BJ (cell line): ENCODE results near the gene TAPT1. TPM values are rescaled to one million over a fixed set of nuclear protein-coding genes. Genes with fewer than 3 reads are reported as not detected.

ENCODE experiments used
- CTCF ChIA-PET: fragments of 350-600 bp; formaldehyde crosslinking; extraction: SDS; loops from one replicate; lab custom pipeline; 2021; ENCODE audit warnings: antibody characterized with exemption, inconsistent platforms; lab: Yijun Ruan, JAX
- POLR2A ChIA-PET: fragments of 300-600 bp; sonication (Branson Sonifier 250); formaldehyde crosslinking; extraction: SDS; loops from one replicate; lab custom pipeline; 2021; ENCODE audit warnings: antibody characterized with exemption; lab: Charles Lee
- DNase-seq: peaks from one replicate; pipeline ENCODE4 v3.0.0-alpha.2; 2011; ENCODE audit warnings: low read depth
- H3K27me3 ChIP-seq: 2 replicates; pipeline ENCODE4 v1.6.0; 2011; ENCODE audit warnings: low read length; ENCODE audit not compliant: control insufficient read depth, insufficient read depth
- H3K36me3 ChIP-seq: 2 replicates; pipeline ENCODE4 v1.5.1; 2011; ENCODE audit warnings: low read length; ENCODE audit not compliant: control insufficient read depth, insufficient read depth
- H3K4me3 ChIP-seq: 2 replicates; pipeline ENCODE4 v1.5.1; 2011; ENCODE audit warnings: low read depth, mild to moderate bottlenecking, control low read depth, low read length
- polyA plus RNA-seq: library from polyadenylated mRNA; depleted of rRNA; stranded (reverse); fragments of >200 nt; gene quantifications from 2 replicates; pipeline ENCODE4 v1.2.3, GENCODE V29; 2011
- TF ChIP-seq, protein P1 (sequence below): IDR thresholded peaks from 2 replicates; pipeline ENCODE4 v1.5.1; 2011; ENCODE audit warnings: low read depth, mild to moderate bottlenecking, control low read depth, inconsistent platforms, low read length, moderate library complexity; ENCODE audit not compliant: insufficient read depth

The TAPT1 gene
- polyA plus RNA-seq, 1 experiment, result 7.8 TPM

DNA sequence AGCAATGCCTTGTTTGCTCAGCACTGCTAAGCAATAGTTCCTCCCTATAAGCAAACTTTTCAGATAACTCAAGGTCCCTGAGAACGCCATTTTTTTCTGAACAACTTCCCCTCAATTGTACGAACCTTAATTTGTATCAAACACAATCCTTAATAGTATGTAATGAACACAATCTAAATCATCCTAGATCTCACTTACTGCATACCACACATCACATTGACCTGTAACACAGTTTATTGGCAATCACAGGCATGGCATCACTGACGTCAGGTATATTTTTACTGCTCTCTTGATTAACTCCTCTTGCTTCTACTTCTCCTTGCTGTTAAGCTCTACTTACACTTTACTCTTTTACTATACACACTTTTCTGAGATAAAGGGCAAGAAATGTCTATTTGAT, 67.0 kb downstream of the TAPT1 start:
- ChIA-PET POLR2A (no interaction called here), CTCF (no interaction called here)
- H3K36me3 ChIP-seq, result peaks cover 2% of the 10 kb centered on the region; the same call in 1 of the 2 replicates
- no peak for DNase-seq
- no peaks in the 10 kb centered on the region for H3K27me3 ChIP-seq
- no peak overlapping the region for H3K4me3 ChIP-seq
- TF ChIP-seq, protein P1, sequence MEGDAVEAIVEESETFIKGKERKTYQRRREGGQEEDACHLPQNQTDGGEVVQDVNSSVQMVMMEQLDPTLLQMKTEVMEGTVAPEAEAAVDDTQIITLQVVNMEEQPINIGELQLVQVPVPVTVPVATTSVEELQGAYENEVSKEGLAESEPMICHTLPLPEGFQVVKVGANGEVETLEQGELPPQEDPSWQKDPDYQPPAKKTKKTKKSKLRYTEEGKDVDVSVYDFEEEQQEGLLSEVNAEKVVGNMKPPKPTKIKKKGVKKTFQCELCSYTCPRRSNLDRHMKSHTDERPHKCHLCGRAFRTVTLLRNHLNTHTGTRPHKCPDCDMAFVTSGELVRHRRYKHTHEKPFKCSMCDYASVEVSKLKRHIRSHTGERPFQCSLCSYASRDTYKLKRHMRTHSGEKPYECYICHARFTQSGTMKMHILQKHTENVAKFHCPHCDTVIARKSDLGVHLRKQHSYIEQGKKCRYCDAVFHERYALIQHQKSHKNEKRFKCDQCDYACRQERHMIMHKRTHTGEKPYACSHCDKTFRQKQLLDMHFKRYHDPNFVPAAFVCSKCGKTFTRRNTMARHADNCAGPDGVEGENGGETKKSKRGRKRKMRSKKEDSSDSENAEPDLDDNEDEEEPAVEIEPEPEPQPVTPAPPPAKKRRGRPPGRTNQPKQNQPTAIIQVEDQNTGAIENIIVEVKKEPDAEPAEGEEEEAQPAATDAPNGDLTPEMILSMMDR, result no peak

DNA sequence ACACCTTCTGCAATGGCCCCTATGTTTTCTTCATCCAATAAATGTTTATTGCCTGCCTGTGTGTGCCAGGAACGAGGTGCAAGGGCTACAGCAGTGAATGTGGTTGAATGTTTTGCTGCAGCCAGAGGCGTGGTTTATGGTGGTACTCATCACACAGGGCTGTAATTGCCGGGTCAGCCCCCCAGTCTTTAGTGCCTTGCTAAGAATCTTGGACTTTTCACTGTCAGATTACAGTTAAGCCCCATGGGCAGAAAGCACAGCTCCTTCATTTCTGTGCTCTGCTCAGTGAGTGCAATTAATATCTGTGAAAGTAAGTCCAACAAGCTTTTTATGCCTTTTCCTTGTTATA, 67.8 kb downstream of the TAPT1 start:
- DNase-seq, result no peak
- Histone ChIP-seq H3K36me3 (peaks cover 2% of the 10 kb centered on the region; the same call in 1 of the 2 replicates), H3K27me3 (no peaks in the 10 kb centered on the region), H3K4me3 (no peak overlapping the region)
- CTCF ChIA-PET, result interaction anchor here (0.6 to 1.0 kb wide), 2 partner anchors 11 to 503 kb away, joined by 3 read pairs; no protein-coding TSS in a partner anchor
- POLR2A ChIA-PET, result no interaction called here
- TF ChIP-seq, protein P1, result no peak

DNA sequence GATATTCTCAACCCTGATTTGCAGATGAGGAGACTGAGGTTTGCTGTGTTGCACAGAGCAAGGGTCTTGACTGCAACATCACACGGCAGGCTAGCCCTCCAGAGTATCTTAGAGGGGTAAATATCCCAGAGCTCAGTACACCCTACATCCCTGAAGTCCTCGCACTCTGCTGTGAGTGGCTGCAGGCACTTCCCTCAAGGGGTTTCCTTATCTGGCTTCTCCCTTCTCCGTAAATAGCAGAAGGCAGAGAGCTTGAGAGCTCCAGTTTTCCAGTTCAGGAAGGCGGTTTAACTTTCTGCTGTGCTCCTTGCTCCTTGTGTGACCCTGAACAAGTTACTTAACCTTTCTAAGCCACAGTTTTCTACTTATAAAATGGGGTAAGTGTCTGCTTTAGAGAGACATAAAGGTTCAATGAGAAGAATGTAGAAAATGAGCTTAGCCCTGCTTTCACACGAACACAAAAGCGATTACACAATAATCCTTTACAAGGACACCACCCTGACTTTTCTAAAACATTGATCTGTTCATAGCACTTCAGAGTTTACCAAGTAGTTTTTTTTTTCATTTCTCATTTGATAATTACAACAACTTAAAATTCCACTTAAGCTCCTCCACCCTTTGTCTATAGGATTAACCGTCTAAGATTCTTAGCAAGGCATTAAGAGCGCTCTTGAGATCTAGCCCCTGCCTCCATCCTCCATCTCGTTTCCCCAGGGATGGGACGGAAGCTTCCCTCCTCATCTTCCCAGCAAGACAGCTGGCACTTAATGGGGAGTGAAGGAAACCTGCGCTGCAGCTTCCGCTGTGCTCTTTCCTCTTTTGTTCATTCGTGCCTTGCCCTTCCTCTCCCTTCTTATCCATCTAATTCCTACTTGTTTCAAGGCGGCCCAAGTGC, 68.4 kb downstream of the TAPT1 start:
- H3K36me3 ChIP-seq, result peaks cover 2% of the 10 kb centered on the region; the same call in 1 of the 2 replicates
- CTCF ChIA-PET, result interaction anchor here (1.0 kb wide), 1 partner anchor 11 kb away, joined by 3 read pairs; no protein-coding TSS in a partner anchor
- POLR2A ChIA-PET, result no interaction called here
- no peaks in the 10 kb centered on the region for H3K27me3 ChIP-seq
- no peak overlapping the region for H3K4me3 ChIP-seq
- no peak for DNase-seq
- TF ChIP-seq, protein P1, result no peak

DNA sequence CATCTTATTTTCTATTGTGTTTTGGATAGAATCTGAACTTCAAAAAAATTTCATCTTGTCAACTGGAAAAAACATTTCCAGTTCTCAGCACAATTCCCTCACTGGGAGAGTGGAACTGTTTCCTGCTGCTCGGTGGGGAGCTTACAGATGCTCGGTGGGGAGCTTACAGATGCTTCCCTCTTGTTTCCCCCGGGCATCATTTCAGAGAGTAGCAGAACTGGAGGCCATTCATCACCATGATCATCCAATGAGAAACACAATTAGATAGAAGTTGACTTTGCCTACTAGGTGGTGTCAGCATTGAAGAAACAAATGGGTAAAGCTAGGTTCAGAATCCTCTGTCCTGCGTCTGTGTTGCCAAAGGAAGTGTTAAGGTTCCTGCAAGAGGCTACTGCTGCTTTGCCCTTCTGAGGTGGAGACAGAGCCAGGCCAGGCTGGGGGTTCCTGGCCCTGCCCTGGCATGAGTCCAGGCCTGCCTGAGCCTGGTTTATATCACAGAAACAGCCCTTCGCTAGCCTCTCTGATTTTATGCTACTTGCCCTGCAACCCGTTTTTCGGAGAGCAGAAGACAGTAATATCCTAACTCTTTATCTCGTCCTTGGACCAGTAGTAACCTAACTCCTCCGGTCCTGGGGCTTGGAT, 70.6 kb downstream of the TAPT1 start:
- POLR2A ChIA-PET, result no interaction called here
- DNase-seq, result no peak

More for the DNA sequence above, 70.6 kb downstream of the TAPT1 start:
- CTCF ChIA-PET, result no interaction called here
- H3K36me3 ChIP-seq, result peaks cover 2% of the 10 kb centered on the region; the same call in 1 of the 2 replicates
- peaks cover 3% of the 10 kb centered on the region; the same call in 1 of the 2 replicates for H3K27me3 ChIP-seq
- TF ChIP-seq, protein P1, result no peak
- H3K4me3 ChIP-seq, result no peak overlapping the region
